GM18502 (cell line): ENCODE measurements around the gene DISP3.

Source experiments
- ATAC-seq: cut with Tn5 transposase; IDR thresholded peaks from one replicate; pipeline ENCODE4 v1.9.1; 2021; ENCODE audit warnings: mild to moderate bottlenecking; ENCODE audit not compliant: unreplicated experiment, poor library complexity

Gene DISP3

GRCh38 chr1:11526071-11526895 lies 47.3 kb downstream of the DISP3 start:
- ATAC-seq: no peak

- ATAC-seq: no peak
Measured at GRCh38 chr1:11527541-11528452, 48.8 kb downstream of the DISP3 start.

GRCh38 chr1:11528611-11529261 lies 49.8 kb downstream of the DISP3 start:
- ATAC-seq: no peak

- no peak for ATAC-seq
Measured at GRCh38 chr1:11529330-11529729, 50.4 kb downstream of the DISP3 start.

- ATAC-seq: no peak
Measured at GRCh38 chr1:11529763-11530730, 51.1 kb downstream of the DISP3 start.

GRCh38 chr1:11530731-11531311 lies 51.9 kb downstream of the DISP3 start:
- no peak for ATAC-seq

- no peak for ATAC-seq
Measured at GRCh38 chr1:11531314-11531870, 52.4 kb downstream of the DISP3 start.

- ATAC-seq: no peak
Measured at GRCh38 chr1:11531943-11532342, 53.0 kb downstream of the DISP3 start.

- no peak for ATAC-seq
Measured at GRCh38 chr1:11533790-11534787, 55.1 kb downstream of the DISP3 start.

GRCh38 chr1:11534846-11535245 lies 55.9 kb downstream of the DISP3 start:
- ATAC-seq: no peak

GRCh38 chr1:11535316-11535715 lies 56.4 kb downstream of the DISP3 start:
- ATAC-seq: no peak

- ATAC-seq: no peak
Measured at GRCh38 chr1:11535761-11536572, 57.0 kb downstream of the DISP3 start.

GRCh38 chr1:11536573-11537379 lies 57.8 kb downstream of the DISP3 start:
- ATAC-seq: no peak

GRCh38 chr1:11537380-11537764 lies 58.4 kb downstream of the DISP3 start:
- no peak for ATAC-seq

GRCh38 chr1:11537854-11538591 lies 59.1 kb downstream of the DISP3 start:
- ATAC-seq: no peak

- no peak for ATAC-seq
Measured at GRCh38 chr1:11538886-11539285, 59.9 kb downstream of the DISP3 start.
